ENCODE measurements around the gene CDHR5. TPM values are rescaled to one million over a fixed set of nuclear protein-coding genes. Genes with fewer than 3 reads are reported as not detected.
"Not testable (repeated sequence)": the region's sequence is repeated elsewhere in the genome, so short reads cannot be mapped to it uniquely, and the experiment has no call there.

CDHR5 gene
- total RNA-seq, 2 donors from 2014 or later = not detected

GRCh38 chr11:655036-655726, 30.4 kb upstream of the CDHR5 start:
- H3K27ac Mint-ChIP-seq = no peak overlapping the region
- no peak for ATAC-seq (replicated peaks)
- H3K4me1 Mint-ChIP-seq = no peaks in the 10 kb centered on the region
- no peaks in the 10 kb centered on the region for H3K9me3 Mint-ChIP-seq
- H3K27me3 Mint-ChIP-seq = no peaks in the 10 kb centered on the region
- peaks cover 50% of the 10 kb centered on the region for H3K36me3 Mint-ChIP-seq (ENCODE audit: low read depth)
- H3K4me3 Mint-ChIP-seq = no peak overlapping the region

DNA sequence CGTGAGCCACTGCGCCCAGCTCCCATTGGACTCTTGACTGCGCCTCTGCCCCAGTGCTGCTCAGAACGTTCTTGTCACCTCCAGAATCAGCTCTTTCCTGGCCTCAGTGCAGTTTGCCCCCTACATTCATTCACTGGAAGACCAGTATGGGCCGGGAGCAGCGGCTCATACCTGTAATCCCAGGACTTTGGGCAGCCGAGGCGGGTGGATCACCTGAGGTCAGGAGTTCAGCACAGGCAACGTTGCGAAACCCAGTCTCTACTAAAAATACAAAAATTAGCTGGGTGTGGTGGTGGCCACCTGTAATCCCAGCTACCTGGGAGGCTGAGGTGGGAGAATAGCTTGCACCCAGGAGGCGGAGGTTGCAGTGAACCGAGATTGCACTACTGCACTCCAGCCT, 29.7 kb upstream of the CDHR5 start:
- not testable (repeated sequence) for H3K4me1 Mint-ChIP-seq, H3K4me3 Mint-ChIP-seq

GRCh38 chr11:653837-654236, 29.1 kb upstream of the CDHR5 start:
- no peak overlapping the region for H3K4me3 Mint-ChIP-seq
- H3K36me3 Mint-ChIP-seq (ENCODE audit: low read depth) = peaks cover 55% of the 10 kb centered on the region

More for the DNA sequence above, 29.7 kb upstream of the CDHR5 start:
- H3K36me3 Mint-ChIP-seq (ENCODE audit: low read depth) = peaks cover 50% of the 10 kb centered on the region
- not testable (repeated sequence) for H3K27ac Mint-ChIP-seq; ATAC-seq (replicated peaks); H3K9me3 Mint-ChIP-seq; H3K27me3 Mint-ChIP-seq

GRCh38 chr11:653136-653535, 28.4 kb upstream of the CDHR5 start:
- H3K4me3 Mint-ChIP-seq; H3K27ac Mint-ChIP-seq; ATAC-seq (replicated peaks); H3K9me3 Mint-ChIP-seq; H3K27me3 Mint-ChIP-seq; H3K4me1 Mint-ChIP-seq: not testable (repeated sequence)
- peaks cover 60% of the 10 kb centered on the region for H3K36me3 Mint-ChIP-seq (ENCODE audit: low read depth)

More at GRCh38 chr11:653837-654236, 29.1 kb upstream of the CDHR5 start:
- Mint-ChIP-seq H3K27me3 (no peaks in the 10 kb centered on the region), H3K9me3 (no peaks in the 10 kb centered on the region), H3K27ac (no peak overlapping the region), H3K4me1 (no peaks in the 10 kb centered on the region)
- ATAC-seq (replicated peaks) = no peak

DNA sequence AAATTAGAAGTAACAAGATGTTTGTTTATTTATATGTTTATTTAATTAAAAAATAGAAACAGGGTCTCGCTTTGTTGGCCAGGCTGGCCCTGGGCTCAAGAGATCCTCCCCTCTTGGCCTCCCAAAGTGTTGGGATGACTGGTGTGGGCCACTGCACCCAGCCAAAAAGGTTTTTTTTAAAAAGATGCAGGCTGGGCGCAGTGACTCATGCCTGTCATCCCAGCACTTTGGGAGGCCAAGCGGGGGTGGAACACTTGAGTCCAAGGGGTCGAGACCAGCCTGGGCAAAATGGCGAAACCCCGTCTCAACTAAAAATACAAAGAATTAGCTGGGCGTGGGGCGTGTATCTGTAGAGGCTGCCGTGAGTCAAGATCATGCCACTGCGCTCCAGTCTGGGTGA, 25.7 kb upstream of the CDHR5 start:
- Mint-ChIP-seq H3K27me3 (no peaks in the 10 kb centered on the region), H3K36me3 (ENCODE audit: low read depth) (peaks cover 74% of the 10 kb centered on the region), H3K4me3 (no peak overlapping the region), H3K9me3 (no peaks in the 10 kb centered on the region), H3K4me1 (no peaks in the 10 kb centered on the region), H3K27ac (no peak overlapping the region)
- ATAC-seq (replicated peaks) = no peak

DNA sequence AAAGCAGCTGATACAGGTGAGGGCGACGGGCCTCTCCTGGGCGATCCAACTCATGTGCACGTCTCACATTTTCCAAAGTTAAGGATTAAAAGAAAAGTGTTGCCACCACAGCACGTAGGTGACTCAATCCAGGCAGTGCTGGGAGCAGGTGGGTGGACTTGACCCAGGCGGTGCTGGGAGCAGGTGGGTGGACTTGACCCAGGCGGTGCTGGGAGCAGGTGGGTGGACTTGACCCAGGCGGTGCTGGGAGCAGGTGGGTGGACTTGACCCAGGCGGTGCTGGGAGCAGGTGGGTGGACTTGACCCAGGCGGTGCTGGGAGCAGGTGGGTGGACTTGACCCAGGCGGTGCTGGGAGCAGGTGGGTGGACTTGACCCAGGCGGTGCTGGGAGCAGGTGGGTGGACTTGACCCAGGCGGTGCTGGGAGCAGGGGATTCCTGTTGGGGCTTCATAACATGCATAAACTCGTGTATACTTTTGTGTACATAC, 23.0 kb upstream of the CDHR5 start:
- peaks cover 63% of the 10 kb centered on the region for H3K36me3 Mint-ChIP-seq (ENCODE audit: low read depth)
- not testable (repeated sequence) for H3K4me3 Mint-ChIP-seq; H3K27ac Mint-ChIP-seq; H3K9me3 Mint-ChIP-seq; H3K27me3 Mint-ChIP-seq; H3K4me1 Mint-ChIP-seq; ATAC-seq (replicated peaks)

GRCh38 chr11:646214-646613, 21.5 kb upstream of the CDHR5 start:
- Mint-ChIP-seq H3K27me3 (no peaks in the 10 kb centered on the region), H3K4me3 (no peak overlapping the region), H3K4me1 (no peaks in the 10 kb centered on the region), H3K9me3 (no peaks in the 10 kb centered on the region), H3K27ac (no peak overlapping the region), H3K36me3 (ENCODE audit: low read depth) (peaks cover 51% of the 10 kb centered on the region)
- ATAC-seq (replicated peaks) = no peak

DNA sequence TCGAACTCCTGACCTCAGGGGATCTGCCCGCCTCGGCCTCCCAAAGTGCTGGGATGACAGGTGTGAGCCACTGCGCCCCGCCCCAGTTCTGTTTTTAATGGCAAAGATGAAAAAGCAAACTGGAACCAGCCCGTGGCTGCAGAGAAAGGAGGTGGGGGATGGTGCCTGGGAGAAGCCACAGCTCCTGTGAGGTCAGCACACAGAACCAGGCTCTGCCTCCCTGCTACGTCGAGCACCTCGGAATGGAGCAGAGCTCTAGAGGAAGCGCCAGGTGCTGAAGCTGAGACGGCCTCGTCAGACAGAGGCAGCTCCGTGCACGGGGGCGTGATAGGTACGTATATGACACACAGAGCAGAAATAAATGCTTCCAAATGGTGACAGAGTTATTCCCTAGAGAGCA, 20.8 kb upstream of the CDHR5 start:
- H3K27ac Mint-ChIP-seq = no peak overlapping the region
- H3K9me3 Mint-ChIP-seq = no peaks in the 10 kb centered on the region
- ATAC-seq (replicated peaks) = no peak

GRCh38 chr11:643849-644738, 19.3 kb upstream of the CDHR5 start:
- Mint-ChIP-seq H3K27ac (no peak overlapping the region), H3K27me3 (no peaks in the 10 kb centered on the region), H3K4me1 (no peaks in the 10 kb centered on the region), H3K4me3 (no peak overlapping the region), H3K36me3 (ENCODE audit: low read depth) (peaks cover 32% of the 10 kb centered on the region), H3K9me3 (no peaks in the 10 kb centered on the region)
- ATAC-seq (replicated peaks) = no peak

More for the DNA sequence above, 20.8 kb upstream of the CDHR5 start:
- Mint-ChIP-seq H3K4me1 (no peaks in the 10 kb centered on the region), H3K4me3 (no peak overlapping the region), H3K36me3 (ENCODE audit: low read depth) (peaks cover 46% of the 10 kb centered on the region), H3K27me3 (no peaks in the 10 kb centered on the region)

DNA sequence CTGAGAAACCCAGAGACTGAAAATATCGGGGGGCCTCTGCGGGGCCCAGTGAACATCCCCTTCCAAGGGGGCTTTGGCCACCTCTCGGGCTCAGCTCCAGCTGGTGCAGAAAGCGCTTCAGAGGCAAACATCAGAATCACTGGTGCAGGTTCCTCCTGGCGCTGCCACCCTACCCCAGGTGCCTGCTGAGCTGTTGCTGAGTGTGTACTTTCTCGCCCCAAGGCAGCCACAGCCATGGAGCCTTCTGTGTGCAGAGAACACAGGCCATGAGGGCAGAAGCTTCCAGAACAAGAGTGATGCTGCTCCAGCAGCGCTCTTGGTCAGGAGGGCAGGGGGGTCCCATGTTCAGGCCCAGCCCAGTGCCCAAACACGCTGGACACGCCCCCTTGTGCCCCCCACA, 18.6 kb upstream of the CDHR5 start:
- Mint-ChIP-seq H3K27ac (no peak overlapping the region), H3K36me3 (ENCODE audit: low read depth) (peaks cover 31% of the 10 kb centered on the region), H3K27me3 (no peaks in the 10 kb centered on the region), H3K9me3 (no peaks in the 10 kb centered on the region), H3K4me1 (no peaks in the 10 kb centered on the region), H3K4me3 (no peak overlapping the region)
- no peak for ATAC-seq (replicated peaks)

- Mint-ChIP-seq H3K9me3 (no peaks in the 10 kb centered on the region), H3K36me3 (ENCODE audit: low read depth) (peaks cover 22% of the 10 kb centered on the region), H3K4me1 (no peaks in the 10 kb centered on the region), H3K4me3 (no peak overlapping the region), H3K27me3 (peaks cover 5% of the 10 kb centered on the region), H3K27ac (no peak overlapping the region)
- ATAC-seq (replicated peaks) = no peak
Observed at GRCh38 chr11:641806-642370, 17.1 kb upstream of the CDHR5 start.

DNA sequence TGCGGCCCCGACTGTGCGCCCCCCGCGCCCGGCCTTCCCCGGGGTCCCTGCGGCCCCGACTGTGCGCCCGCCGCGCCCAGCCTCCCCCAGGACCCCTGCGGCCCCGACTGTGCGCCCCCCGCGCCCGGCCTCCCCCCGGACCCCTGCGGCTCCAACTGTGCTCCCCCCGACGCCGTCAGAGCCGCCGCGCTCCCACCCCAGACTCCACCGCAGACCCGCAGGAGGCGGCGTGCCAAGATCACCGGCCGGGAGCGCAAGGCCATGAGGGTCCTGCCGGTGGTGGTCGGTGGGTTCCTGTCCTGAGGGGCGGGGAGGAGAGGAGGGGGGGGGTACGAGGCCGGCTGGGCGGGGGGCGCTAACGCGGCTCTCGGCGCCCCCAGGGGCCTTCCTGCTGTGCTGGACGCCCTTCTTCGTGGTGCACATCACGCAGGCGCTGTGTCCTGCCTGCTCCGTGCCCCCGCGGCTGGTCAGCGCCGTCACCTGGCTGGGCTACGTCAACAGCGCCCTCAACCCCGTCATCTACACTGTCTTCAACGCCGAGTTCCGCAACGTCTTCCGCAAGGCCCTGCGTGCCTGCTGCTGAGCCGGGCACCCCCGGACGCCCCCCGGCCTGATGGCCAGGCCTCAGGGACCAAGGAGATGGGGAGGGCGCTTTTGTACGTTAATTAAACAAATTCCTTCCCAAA, 15.4 kb upstream of the CDHR5 start:
- ATAC-seq (replicated peaks) = peak; percentile 39
- Mint-ChIP-seq H3K27ac (no peak overlapping the region), H3K9me3 (no peaks in the 10 kb centered on the region), H3K4me3 (peak overlapping the region; percentile 22), H3K27me3 (peaks cover 8% of the 10 kb centered on the region), H3K4me1 (no peaks in the 10 kb centered on the region), H3K36me3 (ENCODE audit: low read depth) (peaks cover 10% of the 10 kb centered on the region)

DNA sequence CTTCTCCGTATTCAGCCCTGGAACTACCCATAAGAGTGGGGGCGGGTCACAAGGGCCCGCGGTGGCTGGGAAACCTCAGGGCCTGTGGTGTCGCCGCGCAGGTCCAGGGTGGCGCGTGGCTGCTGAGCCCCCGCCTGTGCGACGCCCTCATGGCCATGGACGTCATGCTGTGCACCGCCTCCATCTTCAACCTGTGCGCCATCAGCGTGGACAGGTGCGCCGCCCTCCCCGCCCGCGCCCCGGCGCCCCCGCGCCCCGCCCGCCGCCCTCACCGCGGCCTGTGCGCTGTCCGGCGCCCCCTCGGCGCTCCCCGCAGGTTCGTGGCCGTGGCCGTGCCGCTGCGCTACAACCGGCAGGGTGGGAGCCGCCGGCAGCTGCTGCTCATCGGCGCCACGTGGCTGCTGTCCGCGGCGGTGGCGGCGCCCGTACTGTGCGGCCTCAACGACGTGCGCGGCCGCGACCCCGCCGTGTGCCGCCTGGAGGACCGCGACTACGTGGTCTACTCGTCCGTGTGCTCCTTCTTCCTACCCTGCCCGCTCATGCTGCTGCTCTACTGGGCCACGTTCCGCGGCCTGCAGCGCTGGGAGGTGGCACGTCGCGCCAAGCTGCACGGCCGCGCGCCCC, 14.7 kb upstream of the CDHR5 start:
- no peak overlapping the region for H3K4me3 Mint-ChIP-seq
- peaks cover 8% of the 10 kb centered on the region for H3K27me3 Mint-ChIP-seq
- H3K4me1 Mint-ChIP-seq = no peaks in the 10 kb centered on the region
- H3K36me3 Mint-ChIP-seq (ENCODE audit: low read depth) = peaks cover 10% of the 10 kb centered on the region
- no peak overlapping the region for H3K27ac Mint-ChIP-seq
- no peaks in the 10 kb centered on the region for H3K9me3 Mint-ChIP-seq
- no peak for ATAC-seq (replicated peaks)
